ENCODE data around the gene LST1. TPM values are rescaled to one million over a fixed set of nuclear protein-coding genes. Genes with fewer than 3 reads are reported as not detected.

The LST1 gene
- 1 to 10 TPM; 1.9 to 9.3 (median 6.8) TPM for total RNA-seq

- peaks cover 13 to 16% (median 14%) of the 10 kb centered on the region in 4 donors for H3K4me1 ChIP-seq
- intact Hi-C loops (cut with DNase I) = no loop called here
- H3K36me3 ChIP-seq = no peaks in the 10 kb centered on the region
- no peaks in the 10 kb centered on the region for H3K9me3 ChIP-seq
- H3K27me3 ChIP-seq = peaks cover 0 to 30% (median 3%) of the 10 kb centered on the region in 4 donors
- H3K27ac ChIP-seq (replicated peaks in 1 of 4) = peak within 1 kb of the TSS in 2 of 4 donors; percentile 13 to 27
- no peak within 1 kb of the TSS for H3K4me3 ChIP-seq
- TF ChIP-seq EP300 (IDR thresholded peaks at IDR 0.05) (no peak), POLR2A (IDR thresholded peaks at IDR 0.05; ENCODE audit: low read depth) (no peak), POLR2AphosphoS5 (IDR thresholded peaks at IDR 0.05) (no peak)
- TF ChIP-seq, protein P1, sequence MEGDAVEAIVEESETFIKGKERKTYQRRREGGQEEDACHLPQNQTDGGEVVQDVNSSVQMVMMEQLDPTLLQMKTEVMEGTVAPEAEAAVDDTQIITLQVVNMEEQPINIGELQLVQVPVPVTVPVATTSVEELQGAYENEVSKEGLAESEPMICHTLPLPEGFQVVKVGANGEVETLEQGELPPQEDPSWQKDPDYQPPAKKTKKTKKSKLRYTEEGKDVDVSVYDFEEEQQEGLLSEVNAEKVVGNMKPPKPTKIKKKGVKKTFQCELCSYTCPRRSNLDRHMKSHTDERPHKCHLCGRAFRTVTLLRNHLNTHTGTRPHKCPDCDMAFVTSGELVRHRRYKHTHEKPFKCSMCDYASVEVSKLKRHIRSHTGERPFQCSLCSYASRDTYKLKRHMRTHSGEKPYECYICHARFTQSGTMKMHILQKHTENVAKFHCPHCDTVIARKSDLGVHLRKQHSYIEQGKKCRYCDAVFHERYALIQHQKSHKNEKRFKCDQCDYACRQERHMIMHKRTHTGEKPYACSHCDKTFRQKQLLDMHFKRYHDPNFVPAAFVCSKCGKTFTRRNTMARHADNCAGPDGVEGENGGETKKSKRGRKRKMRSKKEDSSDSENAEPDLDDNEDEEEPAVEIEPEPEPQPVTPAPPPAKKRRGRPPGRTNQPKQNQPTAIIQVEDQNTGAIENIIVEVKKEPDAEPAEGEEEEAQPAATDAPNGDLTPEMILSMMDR (IDR thresholded peaks at IDR 0.05) = no peak
- WGBS = 43% methylated on average over 1 of the region's 1 CpG
- DNase-seq (ENCODE audit: extremely low spot score) = no peak
These were observed at the start of gene LST1 for GRCh38 chr6:31586008-31586407. LST1 (plus strand) TSS chr6:31586277; CDS start chr6:31587300, 1,023 bp downstream.

DNA sequence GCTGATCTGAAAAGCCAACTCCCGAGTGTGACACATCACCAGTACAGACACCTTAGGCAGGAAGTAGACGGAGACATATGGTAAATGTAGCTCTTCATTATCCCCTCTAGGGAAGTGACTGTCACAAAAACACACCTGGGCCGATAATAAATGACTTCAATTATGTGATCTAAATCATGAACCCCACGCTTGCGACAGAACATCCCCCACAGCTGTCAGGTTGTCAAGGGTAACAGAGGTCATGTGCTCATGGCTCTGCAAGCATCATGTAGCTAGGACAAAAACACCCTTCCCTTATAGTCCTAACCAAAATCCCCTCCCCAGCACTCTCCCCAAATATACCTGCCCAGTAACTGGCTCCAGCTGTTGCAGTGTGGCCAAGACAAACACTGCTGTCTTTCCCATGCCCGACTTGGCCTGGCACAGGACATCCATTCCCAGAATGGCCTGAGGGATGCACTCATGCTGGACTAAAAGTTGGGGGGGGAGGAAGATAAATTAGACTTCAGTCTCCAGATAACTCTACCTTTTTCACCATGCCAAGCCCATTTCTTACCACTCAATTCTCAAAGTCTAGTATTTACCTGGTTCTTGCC is 47.2 kb upstream of the LST1 start:
- intact Hi-C loops (cut with DNase I) = no loop called here
- TF ChIP-seq EP300 (IDR thresholded peaks at IDR 0.05) (no peak), POLR2AphosphoS5 (IDR thresholded peaks at IDR 0.05) (no peak), POLR2A (IDR thresholded peaks at IDR 0.05; ENCODE audit: low read depth) (no peak)
- TF ChIP-seq, protein P1 (IDR thresholded peaks at IDR 0.05) = no peak
- WGBS = 54% methylated on average over 6 of the region's 6 CpGs
- Histone ChIP-seq H3K4me1 (peaks cover 37 to 60% (median 55%) of the 10 kb centered on the region in 4 donors), H3K27me3 (no peaks in the 10 kb centered on the region), H3K9me3 (no peaks in the 10 kb centered on the region), H3K4me3 (peak overlapping the region in 1 of 4 donors; percentile 71), H3K27ac (replicated peaks in 1 of 4) (peak overlapping the region in 2 of 4 donors; percentile 91 to 98), H3K36me3 (peaks cover 50 to 65% (median 63%) of the 10 kb centered on the region in 4 donors)
- DNase-seq (ENCODE audit: extremely low spot score) = no peak

DNA sequence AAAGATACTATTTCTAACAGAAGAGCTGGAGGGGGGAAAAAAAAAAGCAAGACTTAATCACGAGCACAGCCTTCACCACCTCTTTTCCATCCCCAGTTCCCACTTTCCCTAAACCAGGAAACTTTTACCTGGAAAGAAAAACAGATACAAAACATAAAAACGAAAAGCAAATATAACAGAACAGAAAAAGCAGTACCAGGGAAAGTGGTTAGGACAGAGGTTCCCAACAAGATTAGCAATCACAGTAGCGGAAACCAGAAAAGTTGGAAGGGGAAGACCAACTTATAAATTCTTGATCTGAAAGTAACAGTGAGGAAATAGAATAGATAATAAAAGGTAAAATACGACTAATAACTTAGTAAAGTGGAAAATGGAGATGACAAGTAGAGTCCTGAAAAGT is 45.4 kb upstream of the LST1 start:
- intact Hi-C loops (cut with DNase I) = loop anchor here (5.0 kb wide), 1 partner anchor 43 kb away; the partner anchor contains the start of gene MICB
- H3K36me3 ChIP-seq = peaks cover 33 to 48% (median 46%) of the 10 kb centered on the region in 4 donors
- peak overlapping the region; percentile 86 to 98 (median 90) for H3K27ac ChIP-seq (replicated peaks in 1 of 4)
- peaks cover 37 to 61% (median 55%) of the 10 kb centered on the region in 4 donors for H3K4me1 ChIP-seq
- TF ChIP-seq POLR2A (IDR thresholded peaks at IDR 0.05; ENCODE audit: low read depth) (no peak), POLR2AphosphoS5 (IDR thresholded peaks at IDR 0.05) (no peak), EP300 (IDR thresholded peaks at IDR 0.05) (no peak)
- TF ChIP-seq, protein P1 (IDR thresholded peaks at IDR 0.05) = no peak
- no peaks in the 10 kb centered on the region for H3K27me3 ChIP-seq
- H3K4me3 ChIP-seq = peak overlapping the region; percentile 63 to 82 (median 72)
- DNase-seq (ENCODE audit: extremely low spot score) = no peak
- 9% methylated on average over 4 of the region's 4 CpGs for WGBS
- H3K9me3 ChIP-seq = no peaks in the 10 kb centered on the region

DNA sequence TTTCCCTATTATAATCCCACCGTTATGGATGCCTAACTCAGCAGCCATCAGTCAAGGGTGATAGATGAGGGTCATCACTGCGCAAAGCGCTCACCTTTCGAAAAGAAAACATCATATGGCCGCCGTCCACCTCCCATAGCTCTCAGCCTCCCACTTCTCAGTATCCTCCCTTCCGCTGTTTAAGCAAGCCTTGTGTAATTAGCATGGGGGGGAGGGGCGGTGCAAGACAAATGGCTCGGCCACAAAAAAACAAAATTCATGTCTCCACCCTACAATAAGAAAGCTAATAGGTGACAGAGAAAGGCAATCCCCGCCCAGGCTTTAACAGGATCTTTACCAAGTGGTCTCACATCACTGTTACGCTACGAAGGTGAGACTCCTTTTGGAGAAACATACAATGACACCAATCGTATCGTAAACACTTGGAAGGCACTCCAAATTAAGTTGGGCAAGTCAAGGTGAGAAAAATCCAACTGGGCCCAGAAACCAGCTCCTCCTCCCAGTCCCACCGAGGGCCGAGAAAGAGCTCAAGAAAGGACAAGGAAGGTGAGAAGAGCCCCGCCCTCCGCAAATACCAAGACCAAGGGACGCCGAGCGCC is 44.9 kb upstream of the LST1 start:
- no peak for DNase-seq (ENCODE audit: extremely low spot score)
- Histone ChIP-seq H3K27me3 (no peaks in the 10 kb centered on the region), H3K27ac (replicated peaks in 1 of 4) (peak overlapping the region; percentile 86 to 98 (median 90)), H3K4me3 (peak overlapping the region; percentile 63 to 82 (median 72)), H3K9me3 (no peaks in the 10 kb centered on the region), H3K36me3 (peaks cover 27 to 43% (median 41%) of the 10 kb centered on the region in 4 donors), H3K4me1 (peaks cover 37 to 63% (median 56%) of the 10 kb centered on the region in 4 donors)
- intact Hi-C loops (cut with DNase I) = loop anchor here (5.0 kb wide), 1 partner anchor 44 kb away; the partner anchor contains the start of gene MICB
- 0% methylated on average over 21 of the region's 21 CpGs for WGBS
- TF ChIP-seq POLR2AphosphoS5 (IDR thresholded peaks at IDR 0.05) (no peak), EP300 (IDR thresholded peaks at IDR 0.05) (no peak), POLR2A (IDR thresholded peaks at IDR 0.05; ENCODE audit: low read depth) (no peak)
- TF ChIP-seq, protein P1 (IDR thresholded peaks at IDR 0.05) = no peak

All from esophagus muscularis mucosa (tissue), 4 donors.